ES-I3 (cell line): Measurements from ENCODE around the gene DPP10.

Experiments
- H3K36me3 ChIP-seq: 2 replicates; pipeline ENCODE4 v1.6.1; 2013; ENCODE audit warnings: mild to moderate bottlenecking, low read length, control low read depth, moderate library complexity; ENCODE audit not compliant: insufficient read depth
- H3K4me1 ChIP-seq: 2 replicates; pipeline ENCODE4 v1.6.1; 2013; ENCODE audit warnings: mild to moderate bottlenecking, control low read depth, low read length; ENCODE audit not compliant: insufficient read depth
- H3K9ac ChIP-seq: 2 replicates; pipeline ENCODE4 v1.6.1; 2013; ENCODE audit warnings: low read depth, mild to moderate bottlenecking, low read length, moderate library complexity
- H3K9me3 ChIP-seq: 2 replicates; pipeline ENCODE4 v1.6.1; 2013; ENCODE audit warnings: mild to moderate bottlenecking, low read length, moderate library complexity; ENCODE audit not compliant: control insufficient read depth, insufficient read depth

The DPP10 gene

GRCh38 chr2:115118306-115118705 is 675.9 kb downstream of the DPP10 start:
- Histone ChIP-seq H3K9ac (no peak overlapping the region), H3K36me3 (no peaks in the 10 kb centered on the region), H3K9me3 (no peaks in the 10 kb centered on the region; the same call in 1 of the 2 replicates), H3K4me1 (peaks cover 10% of the 10 kb centered on the region; the same call in 1 of the 2 replicates)

GRCh38 chr2:115119086-115119485 is 676.6 kb downstream of the DPP10 start:
- Histone ChIP-seq H3K9ac (no peak overlapping the region), H3K4me1 (peaks cover 10% of the 10 kb centered on the region; the same call in 1 of the 2 replicates), H3K9me3 (no peaks in the 10 kb centered on the region; the same call in 1 of the 2 replicates), H3K36me3 (no peaks in the 10 kb centered on the region)

GRCh38 chr2:115122701-115123100 is 680.3 kb downstream of the DPP10 start:
- Histone ChIP-seq H3K9me3 (no peaks in the 10 kb centered on the region; the same call in 1 of the 2 replicates), H3K4me1 (no peaks in the 10 kb centered on the region), H3K36me3 (no peaks in the 10 kb centered on the region), H3K9ac (no peak overlapping the region)

- H3K9ac ChIP-seq: no peak overlapping the region
- no peaks in the 10 kb centered on the region; the same call in 1 of the 2 replicates for H3K9me3 ChIP-seq
- no peaks in the 10 kb centered on the region for H3K36me3 ChIP-seq
- no peaks in the 10 kb centered on the region for H3K4me1 ChIP-seq
Measured at GRCh38 chr2:115124817-115125216, 682.4 kb downstream of the DPP10 start.

GRCh38 chr2:115129536-115129935 is 687.1 kb downstream of the DPP10 start:
- Histone ChIP-seq H3K4me1 (no peaks in the 10 kb centered on the region), H3K9ac (no peak overlapping the region), H3K36me3 (no peaks in the 10 kb centered on the region), H3K9me3 (no peaks in the 10 kb centered on the region; the same call in 1 of the 2 replicates)

GRCh38 chr2:115160531-115161080 is 718.2 kb downstream of the DPP10 start:
- Histone ChIP-seq H3K4me1 (no peaks in the 10 kb centered on the region), H3K36me3 (no peaks in the 10 kb centered on the region), H3K9me3 (no peaks in the 10 kb centered on the region; the same call in 1 of the 2 replicates), H3K9ac (peak overlapping the region; percentile 70)

- peak overlapping the region; percentile 70 for H3K9ac ChIP-seq
- H3K4me1 ChIP-seq: no peaks in the 10 kb centered on the region
- H3K36me3 ChIP-seq: no peaks in the 10 kb centered on the region
- no peaks in the 10 kb centered on the region; the same call in 1 of the 2 replicates for H3K9me3 ChIP-seq
Measured at GRCh38 chr2:115161081-115161770, 718.8 kb downstream of the DPP10 start.

GRCh38 chr2:115161771-115162493 is 719.5 kb downstream of the DPP10 start:
- Histone ChIP-seq H3K36me3 (no peaks in the 10 kb centered on the region), H3K4me1 (no peaks in the 10 kb centered on the region), H3K9me3 (no peaks in the 10 kb centered on the region; the same call in 1 of the 2 replicates), H3K9ac (peak overlapping the region; percentile 70)

GRCh38 chr2:115162494-115163293 is 720.3 kb downstream of the DPP10 start:
- H3K4me1 ChIP-seq: no peaks in the 10 kb centered on the region
- H3K36me3 ChIP-seq: no peaks in the 10 kb centered on the region
- no peaks in the 10 kb centered on the region; the same call in 1 of the 2 replicates for H3K9me3 ChIP-seq
- H3K9ac ChIP-seq: peak overlapping the region; percentile 70; the same call in 1 of the 2 replicates

- H3K36me3 ChIP-seq: no peaks in the 10 kb centered on the region
- no peaks in the 10 kb centered on the region for H3K4me1 ChIP-seq
- no peak overlapping the region; the same call in 1 of the 2 replicates for H3K9ac ChIP-seq
- no peaks in the 10 kb centered on the region; the same call in 1 of the 2 replicates for H3K9me3 ChIP-seq
Measured at GRCh38 chr2:115163572-115163971, 721.1 kb downstream of the DPP10 start.

- H3K36me3 ChIP-seq: no peaks in the 10 kb centered on the region
- H3K9ac ChIP-seq: no peak overlapping the region
- H3K9me3 ChIP-seq: no peaks in the 10 kb centered on the region
- H3K4me1 ChIP-seq: no peaks in the 10 kb centered on the region
Measured at GRCh38 chr2:115165529-115166109, 723.2 kb downstream of the DPP10 start.

- Histone ChIP-seq H3K4me1 (no peaks in the 10 kb centered on the region), H3K36me3 (no peaks in the 10 kb centered on the region), H3K9ac (no peak overlapping the region), H3K9me3 (no peaks in the 10 kb centered on the region)
Measured at GRCh38 chr2:115168457-115168856, 726.0 kb downstream of the DPP10 start.

GRCh38 chr2:115169814-115170213 is 727.4 kb downstream of the DPP10 start:
- Histone ChIP-seq H3K9ac (no peak overlapping the region), H3K4me1 (no peaks in the 10 kb centered on the region), H3K9me3 (no peaks in the 10 kb centered on the region), H3K36me3 (no peaks in the 10 kb centered on the region)

- Histone ChIP-seq H3K36me3 (no peaks in the 10 kb centered on the region), H3K9me3 (no peaks in the 10 kb centered on the region)
Measured at GRCh38 chr2:115171751-115172150, 729.3 kb downstream of the DPP10 start.

More at GRCh38 chr2:115171751-115172150, 729.3 kb downstream of the DPP10 start:
- H3K4me1 ChIP-seq: no peaks in the 10 kb centered on the region
- H3K9ac ChIP-seq: no peak overlapping the region
